Neural progenitor cell (in vitro differentiated cells): ENCODE measurements around the gene ARHGEF6. TPM values are rescaled to one million over a fixed set of nuclear protein-coding genes. Genes with fewer than 3 reads are reported as not detected.

Experiments
- DNase-seq: peaks from one replicate; pipeline ENCODE4 v3.0.0-alpha.2; 2016; ENCODE audit warnings: low spot score
- H2AFZ ChIP-seq: fragments of 200-600 bp; sonication (generic); replicated peaks from 2 replicates; pipeline ENCODE4 v1.6.1; 2016; ENCODE audit warnings: antibody characterized with exemption
- H3F3A ChIP-seq: fragments of 200-600 bp; sonication (generic); 2 replicates; pipeline ENCODE4 v1.6.1; 2016; ENCODE audit warnings: antibody characterized with exemption, low read depth
- H3K27ac ChIP-seq: fragments of 200-600 bp; sonication (generic); 2 replicates; pipeline ENCODE4 v1.5.1; 2016; ENCODE audit warnings: mild to moderate bottlenecking
- H3K27me3 ChIP-seq: fragments of 200-600 bp; sonication (generic); 2 replicates; pipeline ENCODE4 v1.6.1; 2016; ENCODE audit warnings: mild to moderate bottlenecking, moderate library complexity
- H3K36me3 ChIP-seq: fragments of 200-600 bp; sonication (generic); 2 replicates; pipeline ENCODE4 v1.5.1; 2016
- H3K4me1 ChIP-seq: fragments of 200-600 bp; sonication (generic); 2 replicates; pipeline ENCODE4 v1.6.1; 2016; ENCODE audit warnings: mixed run types
- H3K4me2 ChIP-seq: fragments of 200-600 bp; sonication (generic); 2 replicates; pipeline ENCODE4 v1.6.1; 2016
- H3K4me3 ChIP-seq: fragments of 200-600 bp; sonication (generic); 2 replicates; pipeline ENCODE4 v1.5.1; 2016
- H3K79me2 ChIP-seq: fragments of 200-600 bp; sonication (generic); 2 replicates; pipeline ENCODE4 v1.6.1; 2016; ENCODE audit warnings: low read depth
- H3K9ac ChIP-seq: fragments of 200-600 bp; sonication (generic); 2 replicates; pipeline ENCODE4 v1.6.1; 2016
- H3K9me3 ChIP-seq: fragments of 200-600 bp; sonication (generic); 2 replicates; pipeline ENCODE4 v1.5.1; 2016; ENCODE audit warnings: low read depth
- H4K20me1 ChIP-seq: fragments of 200-600 bp; sonication (generic); 2 replicates; pipeline ENCODE4 v1.6.1; 2016; ENCODE audit warnings: low read depth
- H3K27ac Mint-ChIP-seq: 3 replicates; pipeline ENCODE4 v1.8.0; 2021; ENCODE audit warnings: mixed read lengths
- H3K27me3 Mint-ChIP-seq: 2 replicates; pipeline ENCODE4 v1.8.0; 2022; ENCODE audit warnings: low read depth, mild to moderate bottlenecking, inconsistent platforms, moderate library complexity, mixed read lengths; ENCODE audit not compliant: insufficient read depth
- H3K36me3 Mint-ChIP-seq: 3 replicates; pipeline ENCODE4 v1.8.0; 2021; ENCODE audit warnings: mixed read lengths
- H3K4me1 Mint-ChIP-seq: 3 replicates; pipeline ENCODE4 v1.8.0; 2021; ENCODE audit warnings: mixed read lengths
- H3K4me3 Mint-ChIP-seq: 3 replicates; pipeline ENCODE4 v1.8.0; 2021; ENCODE audit warnings: mild to moderate bottlenecking, moderate library complexity, mixed read lengths
- H3K9me3 Mint-ChIP-seq: 3 replicates; pipeline ENCODE4 v1.8.0; 2020; ENCODE audit warnings: mixed read lengths
- CTCF ChIP-seq: fragments of 200-600 bp; sonication (generic); IDR thresholded peaks from 2 replicates; pipeline ENCODE4 v1.5.1; 2017; ENCODE audit warnings: antibody characterized with exemption, mild to moderate bottlenecking
- EZH2 ChIP-seq: fragments of 200-600 bp; sonication (generic); IDR thresholded peaks from 2 replicates; pipeline ENCODE4 v1.6.1; 2017; ENCODE audit warnings: antibody characterized with exemption, mild to moderate bottlenecking, moderate library complexity
- EZH2phosphoT487 ChIP-seq: fragments of 200-600 bp; sonication (generic); IDR thresholded peaks from 2 replicates; pipeline ENCODE4 v1.6.1; 2017; ENCODE audit warnings: antibody characterized with exemption
- total RNA-seq: library from RNA; depleted of rRNA; stranded (reverse); fragments of >200 nt; gene quantifications from 2 replicates; pipeline ENCODE4 v1.2.3, GENCODE V29; 2015; ENCODE audit warnings: low replicate concordance

The ARHGEF6 gene
- total RNA-seq, 1 donor from 2014 or later: 3.2 TPM

GRCh38 chrX:136761421-136761820, 19.3 kb downstream of the ARHGEF6 start:
- H4K20me1 ChIP-seq: no peaks in the 10 kb centered on the region
- DNase-seq: no peak
- no peak overlapping the region for H3K27ac ChIP-seq
- no peaks in the 10 kb centered on the region for H3K79me2 ChIP-seq
- Mint-ChIP-seq H3K4me3 (no peak overlapping the region), H3K9me3 (peaks cover 14% of the 10 kb centered on the region), H3K27me3 (peaks cover 3% of the 10 kb centered on the region), H3K36me3 (no peaks in the 10 kb centered on the region), H3K27ac (no peak overlapping the region), H3K4me1 (peaks cover 7% of the 10 kb centered on the region)
- H3K9ac ChIP-seq: no peak overlapping the region
- no peak overlapping the region for H2AFZ ChIP-seq
- no peaks in the 10 kb centered on the region for H3K4me1 ChIP-seq
- no peak overlapping the region for H3K4me3 ChIP-seq
- no peaks in the 10 kb centered on the region for H3K36me3 ChIP-seq
- TF ChIP-seq CTCF (no peak), EZH2phosphoT487 (no peak), EZH2 (no peak)
- H3F3A ChIP-seq: no peaks in the 10 kb centered on the region
- H3K4me2 ChIP-seq: no peak overlapping the region
- no peaks in the 10 kb centered on the region for H3K9me3 ChIP-seq
- peaks cover 14% of the 10 kb centered on the region for H3K27me3 ChIP-seq

- Histone ChIP-seq H3K9me3 (no peaks in the 10 kb centered on the region), H2AFZ (no peak overlapping the region), H3F3A (no peaks in the 10 kb centered on the region), H3K4me1 (no peaks in the 10 kb centered on the region), H3K9ac (no peak overlapping the region), H3K4me3 (no peak overlapping the region), H3K4me2 (no peak overlapping the region), H3K36me3 (no peaks in the 10 kb centered on the region), H4K20me1 (no peaks in the 10 kb centered on the region), H3K79me2 (no peaks in the 10 kb centered on the region), H3K27me3 (no peaks in the 10 kb centered on the region), H3K27ac (no peak overlapping the region)
- H3K27ac Mint-ChIP-seq: no peak overlapping the region
- no peak for TF ChIP-seq EZH2phosphoT487
- no peak for TF ChIP-seq CTCF
- TF ChIP-seq EZH2: no peak
- no peak overlapping the region for H3K4me3 Mint-ChIP-seq
- H3K36me3 Mint-ChIP-seq: no peaks in the 10 kb centered on the region
- peaks cover 10% of the 10 kb centered on the region for H3K4me1 Mint-ChIP-seq
- no peaks in the 10 kb centered on the region for H3K27me3 Mint-ChIP-seq
- H3K9me3 Mint-ChIP-seq: peaks cover 11% of the 10 kb centered on the region
- no peak for DNase-seq
Observed at GRCh38 chrX:136759968-136760367, 20.8 kb downstream of the ARHGEF6 start.

- Histone ChIP-seq H3K9me3 (no peaks in the 10 kb centered on the region), H3K4me1 (no peaks in the 10 kb centered on the region), H3K4me2 (no peak overlapping the region), H3K27ac (no peak overlapping the region), H4K20me1 (no peaks in the 10 kb centered on the region), H3K4me3 (no peak overlapping the region), H2AFZ (no peak overlapping the region), H3K36me3 (no peaks in the 10 kb centered on the region), H3F3A (no peaks in the 10 kb centered on the region), H3K27me3 (no peaks in the 10 kb centered on the region), H3K9ac (no peak overlapping the region), H3K79me2 (no peaks in the 10 kb centered on the region)
- no peak for DNase-seq
- no peak overlapping the region for H3K27ac Mint-ChIP-seq
- H3K4me1 Mint-ChIP-seq: peaks cover 24% of the 10 kb centered on the region
- H3K36me3 Mint-ChIP-seq: no peaks in the 10 kb centered on the region
- TF ChIP-seq EZH2 (no peak), EZH2phosphoT487 (no peak), CTCF (no peak)
- peaks cover 3% of the 10 kb centered on the region for H3K27me3 Mint-ChIP-seq
- H3K4me3 Mint-ChIP-seq: no peak overlapping the region
- peaks cover 5% of the 10 kb centered on the region for H3K9me3 Mint-ChIP-seq
Observed at GRCh38 chrX:136755411-136755810, 25.3 kb downstream of the ARHGEF6 start.

- peak; percentile 8 for DNase-seq
- no peak overlapping the region for H3K4me3 Mint-ChIP-seq
- peak overlapping the region; percentile 41 for H3K27ac Mint-ChIP-seq
- Histone ChIP-seq H3K4me2 (no peak overlapping the region), H3K79me2 (no peaks in the 10 kb centered on the region), H3K4me3 (no peak overlapping the region), H4K20me1 (no peaks in the 10 kb centered on the region), H3K27me3 (no peaks in the 10 kb centered on the region), H3K36me3 (no peaks in the 10 kb centered on the region), H3K4me1 (no peaks in the 10 kb centered on the region), H3K27ac (no peak overlapping the region), H2AFZ (no peak overlapping the region), H3K9ac (no peak overlapping the region), H3K9me3 (no peaks in the 10 kb centered on the region), H3F3A (no peaks in the 10 kb centered on the region)
- H3K4me1 Mint-ChIP-seq: peaks cover 23% of the 10 kb centered on the region
- peaks cover 5% of the 10 kb centered on the region for H3K9me3 Mint-ChIP-seq
- TF ChIP-seq EZH2 (no peak), EZH2phosphoT487 (no peak), CTCF (no peak)
- peaks cover 3% of the 10 kb centered on the region for H3K27me3 Mint-ChIP-seq
- H3K36me3 Mint-ChIP-seq: no peaks in the 10 kb centered on the region
Observed at GRCh38 chrX:136754651-136755050, 26.1 kb downstream of the ARHGEF6 start.
